ENCODE measurements around the gene MYL3.

DNA sequence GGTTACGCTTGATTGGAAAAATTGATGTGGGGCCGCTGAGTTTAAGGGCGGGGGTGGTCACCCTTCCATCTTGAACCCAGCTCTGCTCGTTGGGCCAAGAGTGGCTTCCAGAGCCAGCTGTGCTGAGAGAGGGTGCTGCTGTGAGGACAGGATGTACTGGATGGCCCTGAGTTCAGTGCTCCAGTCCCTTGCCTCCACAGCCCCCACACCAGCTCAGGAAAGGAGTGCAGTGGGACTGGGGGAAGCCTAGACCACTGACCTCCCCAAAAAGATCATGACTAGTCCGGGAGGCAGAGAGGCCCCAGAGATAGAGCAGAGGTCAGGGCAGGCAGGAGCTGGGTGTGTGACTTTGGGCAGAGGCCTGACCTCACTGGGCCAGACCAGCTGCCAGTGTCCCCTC lies 10.3 kb upstream of the MYL3 start:
- TF ChIP-seq, protein P1, sequence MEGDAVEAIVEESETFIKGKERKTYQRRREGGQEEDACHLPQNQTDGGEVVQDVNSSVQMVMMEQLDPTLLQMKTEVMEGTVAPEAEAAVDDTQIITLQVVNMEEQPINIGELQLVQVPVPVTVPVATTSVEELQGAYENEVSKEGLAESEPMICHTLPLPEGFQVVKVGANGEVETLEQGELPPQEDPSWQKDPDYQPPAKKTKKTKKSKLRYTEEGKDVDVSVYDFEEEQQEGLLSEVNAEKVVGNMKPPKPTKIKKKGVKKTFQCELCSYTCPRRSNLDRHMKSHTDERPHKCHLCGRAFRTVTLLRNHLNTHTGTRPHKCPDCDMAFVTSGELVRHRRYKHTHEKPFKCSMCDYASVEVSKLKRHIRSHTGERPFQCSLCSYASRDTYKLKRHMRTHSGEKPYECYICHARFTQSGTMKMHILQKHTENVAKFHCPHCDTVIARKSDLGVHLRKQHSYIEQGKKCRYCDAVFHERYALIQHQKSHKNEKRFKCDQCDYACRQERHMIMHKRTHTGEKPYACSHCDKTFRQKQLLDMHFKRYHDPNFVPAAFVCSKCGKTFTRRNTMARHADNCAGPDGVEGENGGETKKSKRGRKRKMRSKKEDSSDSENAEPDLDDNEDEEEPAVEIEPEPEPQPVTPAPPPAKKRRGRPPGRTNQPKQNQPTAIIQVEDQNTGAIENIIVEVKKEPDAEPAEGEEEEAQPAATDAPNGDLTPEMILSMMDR (IDR thresholded peaks at IDR 0.05; ENCODE audit: low read depth, low read length, poor library complexity, severe bottlenecking): no peak
- TF ChIP-seq EZH2phosphoT487 (IDR thresholded peaks at IDR 0.05; ENCODE audit: borderline replicate concordance, low read length): no peak

Data from DOHH2 (cell line).